GM21825 (cell line): ENCODE measurements around the gene RUNX2.

Experiments
- ATAC-seq: cut with Tn5 transposase; IDR thresholded peaks from one replicate; pipeline ENCODE4 v1.9.1; 2021; ENCODE audit warnings: mild to moderate bottlenecking, moderate library complexity; ENCODE audit not compliant: unreplicated experiment

The RUNX2 gene

GRCh38 chr6:45576648-45577624 lies 248.8 kb downstream of the RUNX2 start:
- ATAC-seq = no peak

GRCh38 chr6:45577836-45578504 lies 249.8 kb downstream of the RUNX2 start:
- ATAC-seq = no peak

GRCh38 chr6:45584127-45584526 lies 256.0 kb downstream of the RUNX2 start:
- ATAC-seq = no peak

- no peak for ATAC-seq
These were observed 258.4 kb downstream of the RUNX2 start for GRCh38 chr6:45586216-45587171.

- no peak for ATAC-seq
These were observed 259.3 kb downstream of the RUNX2 start for GRCh38 chr6:45587229-45588060.

GRCh38 chr6:45589367-45589766 lies 261.2 kb downstream of the RUNX2 start:
- ATAC-seq = no peak

GRCh38 chr6:45590226-45590625 lies 262.1 kb downstream of the RUNX2 start:
- no peak for ATAC-seq

GRCh38 chr6:45590696-45591184 lies 262.6 kb downstream of the RUNX2 start:
- no peak for ATAC-seq

GRCh38 chr6:45591306-45591705 lies 263.2 kb downstream of the RUNX2 start:
- ATAC-seq = no peak

GRCh38 chr6:45591890-45592289 lies 263.8 kb downstream of the RUNX2 start:
- no peak for ATAC-seq

GRCh38 chr6:45592991-45593390 lies 264.9 kb downstream of the RUNX2 start:
- ATAC-seq = no peak

- no peak for ATAC-seq
These were observed 267.1 kb downstream of the RUNX2 start for GRCh38 chr6:45595010-45595851.

- ATAC-seq = no peak
These were observed 269.3 kb downstream of the RUNX2 start for GRCh38 chr6:45597424-45597823.

GRCh38 chr6:45599053-45599452 lies 270.9 kb downstream of the RUNX2 start:
- no peak for ATAC-seq

GRCh38 chr6:45605971-45606370 lies 277.8 kb downstream of the RUNX2 start:
- ATAC-seq = no peak

GRCh38 chr6:45606831-45607400 lies 278.8 kb downstream of the RUNX2 start:
- no peak for ATAC-seq

GRCh38 chr6:45607798-45608197 lies 279.7 kb downstream of the RUNX2 start:
- ATAC-seq = no peak

GRCh38 chr6:45608252-45608913 lies 280.3 kb downstream of the RUNX2 start:
- ATAC-seq = no peak
